NCI-H187 treated with DMSO at 0.1 percent for 48 hours (cell line): Measurements from ENCODE around the gene F2.

Experiments
- DNase-seq: peaks from one replicate; lab custom pipeline; 2025; lab: John Stamatoyannopoulos, UW

Gene F2

GRCh38 chr11:46718155-46719019, 626 bp upstream of the F2 start:
- no peak for DNase-seq

- no peak for DNase-seq
These were observed 668 bp downstream of the F2 start for GRCh38 chr11:46719543-46720218.

- no peak for DNase-seq
These were observed 2.3 kb downstream of the F2 start for GRCh38 chr11:46721286-46721685.

GRCh38 chr11:46722566-46723358, 3.7 kb downstream of the F2 start:
- no peak for DNase-seq

GRCh38 chr11:46723359-46723680, 4.3 kb downstream of the F2 start:
- no peak for DNase-seq

GRCh38 chr11:46724088-46724487, 5.1 kb downstream of the F2 start:
- no peak for DNase-seq

GRCh38 chr11:46725338-46726205, 6.6 kb downstream of the F2 start:
- no peak for DNase-seq

- no peak for DNase-seq
These were observed 7.3 kb downstream of the F2 start for GRCh38 chr11:46726206-46726862.

GRCh38 chr11:46727952-46728658, 9.1 kb downstream of the F2 start:
- DNase-seq: no peak

- DNase-seq: no peak
These were observed 9.6 kb downstream of the F2 start for GRCh38 chr11:46728659-46729040.

- DNase-seq: no peak
These were observed 10.4 kb downstream of the F2 start for GRCh38 chr11:46729110-46730027.

GRCh38 chr11:46731545-46731944, 12.5 kb downstream of the F2 start:
- no peak for DNase-seq

GRCh38 chr11:46733234-46733633, 14.2 kb downstream of the F2 start:
- no peak for DNase-seq

GRCh38 chr11:46736146-46736545, 17.1 kb downstream of the F2 start:
- DNase-seq: no peak

GRCh38 chr11:46736615-46737014, 17.6 kb downstream of the F2 start:
- DNase-seq: no peak

GRCh38 chr11:46737699-46738098, 18.7 kb downstream of the F2 start:
- DNase-seq: no peak

GRCh38 chr11:46738887-46739286, 19.9 kb downstream of the F2 start:
- no peak for DNase-seq

GRCh38 chr11:46741600-46742484, 22.8 kb downstream of the F2 start:
- DNase-seq: no peak

- DNase-seq: no peak
These were observed 24.0 kb downstream of the F2 start for GRCh38 chr11:46743043-46743442.
